Body of pancreas (tissue), 4 donors: ENCODE data around the gene RAP1GAP2. TPM values are rescaled to one million over a fixed set of nuclear protein-coding genes. Genes with fewer than 3 reads are reported as not detected.

Experiments
- ATAC-seq: fragments of 150-250 bp; one replicate; pipeline ENCODE4 v1.9.1; 2016
- DNase-seq, 4 donors: peaks; one replicate each; pipeline ENCODE4 v3.0.0-alpha.2; 2019
- H3K27ac ChIP-seq, 4 donors: fragments of 200-600 bp; sonication (generic); 1 replicate in 3 of 4; 2 replicates in 1 of 4; pipeline versions ENCODE4 v1.5.1 to v1.6.1; 2016 to 2019; ENCODE audit warnings: mild to moderate bottlenecking in 1 of 4, mixed read lengths in 1 of 4, moderate library complexity in 1 of 4
- H3K27me3 ChIP-seq, 2 donors: fragments of 200-600 bp; sonication (generic); one replicate each; pipeline ENCODE4 v1.6.0; 2016; ENCODE audit warnings: mild to moderate bottlenecking in 1 of 2
- H3K36me3 ChIP-seq, 2 donors: fragments of 200-600 bp; sonication (generic); replicated peaks in 1 of 2; 2 replicates each; pipeline ENCODE4 v1.5.1; 2016; ENCODE audit warnings: low read depth in 2 of 2; ENCODE audit not compliant: insufficient read depth in 1 of 2
- H3K4me1 ChIP-seq: fragments of 200-600 bp; sonication (generic); one replicate; pipeline ENCODE4 v1.6.0; 2016
- H3K4me3 ChIP-seq, 2 donors: fragments of 200-600 bp; sonication (generic); 1 replicate in 1 of 2; 2 replicates in 1 of 2; pipeline ENCODE4 v1.5.1; 2016 to 2019
- H3K9me3 ChIP-seq, 3 donors: fragments of 200-600 bp; sonication (generic); 1 replicate in 2 of 3; 2 replicates in 1 of 3; pipeline ENCODE4 v1.5.1; 2016
- POLR2A ChIP-seq, 3 donors: fragments of 450-650 bp; IDR thresholded peaks; one replicate each; pipeline ENCODE4 v1.6.1; 2016; ENCODE audit warnings: antibody characterized with exemption in 3 of 3, mild to moderate bottlenecking in 2 of 3
- WGBS, 2 donors: methylation state at CpG; one replicate each; pipeline ENCODE4 v1.1.5; 2017; 5-methylcytosine and 5-hydroxymethylcytosine counted together
- intact Hi-C: fragments of 100-400 bp; cut with DNase I; formaldehyde crosslinking; loops from one replicate; pipeline ENCODE4 v1.15.1; 2023
- total RNA-seq, 2 donors: library from RNA; depleted of rRNA; stranded (reverse); fragments of >200 nt; gene quantifications; one replicate each; pipeline ENCODE4 v1.1.0, GENCODE V29; 2016
- TF ChIP-seq, protein P1 (sequence below), 7 experiments: fragments of 450-650 bp in 4 of 7; fragments of 200-600 bp in 3 of 7; sonication (generic) in 3 of 7; IDR thresholded peaks; one replicate each; pipeline ENCODE4 v1.5.1; 2016 to 2019; ENCODE audit warnings: antibody characterized with exemption in 7 of 7

RAP1GAP2 gene
- total RNA-seq, 2 donors from 2014 or later: 21.8 to 81.1 TPM

DNA sequence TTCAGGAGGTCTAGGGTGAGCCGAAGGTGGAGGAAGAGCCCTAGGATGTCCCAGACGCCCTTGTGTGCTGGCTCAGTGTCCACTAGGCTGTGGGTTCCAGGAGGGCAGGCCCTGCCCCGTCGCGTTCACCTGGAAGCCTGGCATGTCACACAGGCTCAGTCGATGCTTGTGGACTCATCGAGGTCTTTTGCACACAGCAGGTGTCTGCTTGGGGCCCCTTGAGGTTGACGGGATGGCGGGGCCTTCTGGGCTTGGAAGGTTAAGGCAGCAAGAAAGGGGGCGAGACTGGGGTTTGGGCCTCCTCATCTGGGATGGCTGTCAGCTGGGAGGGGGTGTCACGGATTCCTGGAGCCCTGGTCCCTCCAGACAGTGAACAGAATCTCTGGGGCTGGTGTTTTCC is 1.9 kb downstream of the RAP1GAP2 start:
- no peak for DNase-seq
- Histone ChIP-seq H3K4me1 (no peaks in the 10 kb centered on the region), H3K9me3 (no peaks in the 10 kb centered on the region), H3K4me3 (no peak overlapping the region), H3K27me3 (no peaks in the 10 kb centered on the region), H3K27ac (no peak overlapping the region), H3K36me3 (no peaks in the 10 kb centered on the region)
- intact Hi-C loops: no loop called here
- 76 to 78% methylated on average over 8 to 11 of the region's 11 CpGs for WGBS, 2 donors
- ATAC-seq: no peak
- TF ChIP-seq, protein P1, sequence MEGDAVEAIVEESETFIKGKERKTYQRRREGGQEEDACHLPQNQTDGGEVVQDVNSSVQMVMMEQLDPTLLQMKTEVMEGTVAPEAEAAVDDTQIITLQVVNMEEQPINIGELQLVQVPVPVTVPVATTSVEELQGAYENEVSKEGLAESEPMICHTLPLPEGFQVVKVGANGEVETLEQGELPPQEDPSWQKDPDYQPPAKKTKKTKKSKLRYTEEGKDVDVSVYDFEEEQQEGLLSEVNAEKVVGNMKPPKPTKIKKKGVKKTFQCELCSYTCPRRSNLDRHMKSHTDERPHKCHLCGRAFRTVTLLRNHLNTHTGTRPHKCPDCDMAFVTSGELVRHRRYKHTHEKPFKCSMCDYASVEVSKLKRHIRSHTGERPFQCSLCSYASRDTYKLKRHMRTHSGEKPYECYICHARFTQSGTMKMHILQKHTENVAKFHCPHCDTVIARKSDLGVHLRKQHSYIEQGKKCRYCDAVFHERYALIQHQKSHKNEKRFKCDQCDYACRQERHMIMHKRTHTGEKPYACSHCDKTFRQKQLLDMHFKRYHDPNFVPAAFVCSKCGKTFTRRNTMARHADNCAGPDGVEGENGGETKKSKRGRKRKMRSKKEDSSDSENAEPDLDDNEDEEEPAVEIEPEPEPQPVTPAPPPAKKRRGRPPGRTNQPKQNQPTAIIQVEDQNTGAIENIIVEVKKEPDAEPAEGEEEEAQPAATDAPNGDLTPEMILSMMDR (IDR thresholded peaks at IDR 0.05): no peak
- TF ChIP-seq POLR2A (IDR thresholded peaks at IDR 0.05): no peak

DNA sequence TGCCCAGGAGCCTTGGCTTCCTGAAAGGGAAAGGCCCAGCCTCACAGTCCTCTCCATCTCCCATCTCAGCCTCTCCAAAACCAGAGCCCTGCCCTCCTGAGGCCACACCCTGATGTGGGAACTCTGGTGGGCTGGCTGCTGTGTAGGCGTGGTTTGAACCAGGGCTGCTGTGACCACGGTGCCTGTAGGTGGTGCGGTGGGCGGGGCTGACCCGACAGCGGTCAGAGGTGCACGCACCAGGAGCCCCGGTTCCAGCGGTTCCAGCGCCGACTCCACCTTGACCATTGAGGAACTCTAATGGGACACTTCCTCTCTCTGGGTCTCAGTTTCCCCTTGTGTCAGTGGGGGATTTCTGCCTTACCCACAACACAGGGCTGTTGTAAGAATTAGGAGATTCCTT is 2.4 kb downstream of the RAP1GAP2 start:
- no peak overlapping the region for H3K4me3 ChIP-seq
- H3K27ac ChIP-seq: no peak overlapping the region
- ATAC-seq (no peak), DNase-seq (no peak)
- WGBS, 2 donors: 48 to 63% methylated on average over 5 to 11 of the region's 11 CpGs
- H3K27me3 ChIP-seq: no peaks in the 10 kb centered on the region
- intact Hi-C loops: no loop called here
- TF ChIP-seq POLR2A (IDR thresholded peaks at IDR 0.05): no peak
- TF ChIP-seq, protein P1 (IDR thresholded peaks at IDR 0.05): no peak
- no peaks in the 10 kb centered on the region for H3K36me3 ChIP-seq
- H3K9me3 ChIP-seq: no peaks in the 10 kb centered on the region
- H3K4me1 ChIP-seq: no peaks in the 10 kb centered on the region

DNA sequence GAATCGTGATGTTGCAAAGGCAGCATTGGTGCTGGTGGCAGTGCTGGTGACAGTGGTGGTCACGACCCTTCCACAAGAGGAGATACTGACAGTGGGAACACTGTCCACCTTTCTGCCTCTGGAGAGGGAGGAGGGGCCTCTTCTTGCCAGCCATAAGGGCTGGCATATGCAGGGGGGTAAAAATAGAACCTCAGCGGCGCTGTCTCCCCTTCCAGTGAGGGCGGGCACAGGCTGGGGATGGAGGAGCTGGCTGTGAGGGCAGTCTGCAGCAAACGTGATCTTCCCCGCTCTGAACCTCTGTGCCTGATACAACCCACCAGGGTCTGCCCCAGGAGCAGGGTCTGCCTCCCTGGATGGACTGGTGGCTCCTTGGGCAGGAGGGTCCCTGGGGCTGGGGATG is 3.4 kb downstream of the RAP1GAP2 start:
- Histone ChIP-seq H3K27me3 (no peaks in the 10 kb centered on the region), H3K36me3 (no peaks in the 10 kb centered on the region), H3K4me3 (no peak overlapping the region), H3K9me3 (no peaks in the 10 kb centered on the region), H3K4me1 (no peaks in the 10 kb centered on the region), H3K27ac (no peak overlapping the region)
- TF ChIP-seq POLR2A (IDR thresholded peaks at IDR 0.05): no peak
- TF ChIP-seq, protein P1 (IDR thresholded peaks at IDR 0.05): no peak
- intact Hi-C loops: no loop called here
- WGBS, 2 donors: 76 to 86% methylated on average over 3 to 7 of the region's 7 CpGs
- ATAC-seq (no peak), DNase-seq (no peak)

DNA sequence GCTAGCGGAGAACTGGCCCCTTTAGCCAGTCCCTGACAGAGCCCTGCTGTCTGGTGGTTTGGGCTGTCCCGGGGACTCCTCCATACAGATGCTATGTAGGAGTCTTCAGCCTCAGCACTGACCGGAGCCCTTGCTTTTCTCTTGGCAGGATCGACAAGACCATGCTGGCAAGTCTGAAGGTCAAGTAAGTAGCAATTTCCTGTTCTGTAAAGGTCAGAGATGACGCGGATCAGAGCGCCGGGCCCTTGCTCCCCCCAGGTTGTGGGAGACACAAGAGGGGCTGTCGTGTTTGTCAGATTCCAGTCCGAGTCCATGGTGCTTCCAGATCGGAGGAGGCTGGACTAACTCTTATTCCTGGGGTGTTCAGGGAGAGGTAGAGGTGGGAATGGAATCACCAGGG is 4.1 kb downstream of the RAP1GAP2 start:
- no peak overlapping the region for H3K27ac ChIP-seq
- WGBS, 2 donors: 53 to 90% methylated on average over 7 to 11 of the region's 11 CpGs
- H3K4me1 ChIP-seq: no peaks in the 10 kb centered on the region
- no peaks in the 10 kb centered on the region for H3K36me3 ChIP-seq
- no peak for DNase-seq
- intact Hi-C loops: no loop called here
- no peaks in the 10 kb centered on the region for H3K27me3 ChIP-seq
- ATAC-seq: no peak
- H3K4me3 ChIP-seq: no peak overlapping the region
- TF ChIP-seq, protein P1 (IDR thresholded peaks at IDR 0.05): no peak
- TF ChIP-seq POLR2A (IDR thresholded peaks at IDR 0.05): no peak
- no peaks in the 10 kb centered on the region for H3K9me3 ChIP-seq

DNA sequence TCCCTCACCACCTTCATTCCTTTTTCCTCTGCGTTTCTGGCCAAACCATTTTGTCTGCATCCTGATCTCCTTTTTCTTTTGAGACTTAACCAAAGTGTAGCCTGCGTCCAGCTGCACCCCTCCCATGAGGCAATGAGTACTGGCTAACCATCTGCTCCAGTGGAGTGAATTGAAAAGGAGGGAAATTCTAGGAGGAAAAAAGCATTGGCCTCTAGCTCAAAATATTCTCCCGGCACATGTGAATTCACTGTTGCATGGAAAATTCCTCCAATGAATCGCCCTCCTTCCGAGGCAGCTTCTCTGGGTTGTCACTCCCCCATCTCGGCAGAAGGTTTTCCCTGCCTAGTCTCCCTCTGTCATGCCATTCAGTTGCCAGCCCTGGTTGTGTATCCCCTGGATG is 5.6 kb downstream of the RAP1GAP2 start:
- DNase-seq (no peak), ATAC-seq (no peak)
- Histone ChIP-seq H3K36me3 (no peaks in the 10 kb centered on the region), H3K4me3 (no peak overlapping the region), H3K27me3 (no peaks in the 10 kb centered on the region), H3K4me1 (no peaks in the 10 kb centered on the region), H3K27ac (no peak overlapping the region), H3K9me3 (no peaks in the 10 kb centered on the region)
- intact Hi-C loops: no loop called here
- 70 to 79% methylated on average over 6 of the region's 6 CpGs for WGBS, 2 donors
- TF ChIP-seq POLR2A (IDR thresholded peaks at IDR 0.05): no peak
- TF ChIP-seq, protein P1 (IDR thresholded peaks at IDR 0.05): no peak
